ENCODE data around the gene YBX3. TPM values are rescaled to one million over a fixed set of nuclear protein-coding genes. Genes with fewer than 3 reads are reported as not detected.
A peak's percentile ranks its signal among the peaks of the same experiment; 100 is the strongest.

Gene YBX3
- total RNA-seq, 2 experiments from 2014 or later: 35.9 to 37.4 TPM

DNA sequence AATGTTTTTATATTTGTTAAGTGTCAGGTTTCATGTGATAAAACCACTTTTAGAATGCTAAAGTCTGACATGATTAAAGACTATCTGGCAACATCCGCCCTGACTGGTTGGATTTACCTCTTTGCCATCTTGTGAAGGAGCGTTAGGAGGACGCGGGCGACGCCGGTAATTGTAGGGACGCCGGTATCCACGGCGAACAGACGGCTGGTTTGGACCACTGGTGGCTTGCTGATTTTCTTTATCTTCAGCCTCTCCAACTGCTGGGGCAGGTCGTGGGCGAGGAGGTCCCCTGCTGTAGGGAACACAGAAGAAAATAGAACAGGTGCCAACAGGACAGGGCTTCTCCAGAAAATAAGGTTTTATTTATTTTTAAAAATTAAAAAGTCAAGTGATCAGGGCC lies 21.3 kb downstream of the YBX3 start:
- no peaks in the 10 kb centered on the region for H3K36me3 ChIP-seq (ENCODE audit: insufficient read depth, low read length)
- ATAC-seq (ENCODE audit: poor library complexity): no peak
- H3K27ac Mint-ChIP-seq: no peak overlapping the region

GRCh38 chr12:10701131-10701681 lies 21.9 kb downstream of the YBX3 start:
- ATAC-seq (ENCODE audit: poor library complexity): peak; percentile 43
- Histone ChIP-seq H3K4me1 (ENCODE audit: insufficient read depth, low read length) (no peaks in the 10 kb centered on the region), H3K27me3 (ENCODE audit: control insufficient read depth in 1 of 2, insufficient read depth in 2 of 2, low read length in 2 of 2) (no peaks in the 10 kb centered on the region), H3K4me3 (ENCODE audit: low read length) (no peak overlapping the region), H3K9me3 (ENCODE audit: control insufficient read depth in 1 of 2, insufficient read depth in 1 of 2, low read length in 2 of 2) (no peaks in the 10 kb centered on the region), H3K36me3 (ENCODE audit: insufficient read depth, low read length) (no peaks in the 10 kb centered on the region), H3K27ac (ENCODE audit: low read depth in 1 of 2, low read length in 2 of 2) (no peak overlapping the region)
- no peak for TF ChIP-seq CTCF (IDR thresholded peaks at IDR 0.05)
- H3K27me3 Mint-ChIP-seq: no peaks in the 10 kb centered on the region
- POLR2A ChIA-PET: no interaction called here
- peak in 2 of 14 experiments; percentile 4 to 42 for DNase-seq
- H3K36me3 Mint-ChIP-seq (ENCODE audit: low read depth): no peaks in the 10 kb centered on the region
- no peaks in the 10 kb centered on the region for H3K9me3 Mint-ChIP-seq
- H3K4me1 Mint-ChIP-seq (ENCODE audit: low read depth): peaks cover 11% of the 10 kb centered on the region
- no peak overlapping the region for H3K4me3 Mint-ChIP-seq
- CTCF ChIA-PET: no interaction called here
- intact Hi-C loops (cut with DNase I, micrococcal nuclease): no loop called here
- H3K27ac Mint-ChIP-seq: no peak overlapping the region

More for the DNA sequence above, 21.3 kb downstream of the YBX3 start:
- intact Hi-C loops (cut with DNase I, micrococcal nuclease): no loop called here
- H3K9me3 Mint-ChIP-seq: no peaks in the 10 kb centered on the region
- H3K27me3 Mint-ChIP-seq: no peaks in the 10 kb centered on the region
- no peaks in the 10 kb centered on the region for H3K4me1 ChIP-seq (ENCODE audit: insufficient read depth, low read length)
- no peaks in the 10 kb centered on the region for H3K36me3 Mint-ChIP-seq (ENCODE audit: low read depth)
- no peaks in the 10 kb centered on the region for H3K27me3 ChIP-seq (ENCODE audit: control insufficient read depth in 1 of 2, insufficient read depth in 2 of 2, low read length in 2 of 2)
- CTCF ChIA-PET: no interaction called here
- no peak for DNase-seq
- TF ChIP-seq CTCF (IDR thresholded peaks at IDR 0.05): no peak
- peaks cover 11% of the 10 kb centered on the region for H3K4me1 Mint-ChIP-seq (ENCODE audit: low read depth)
- no peaks in the 10 kb centered on the region for H3K9me3 ChIP-seq (ENCODE audit: control insufficient read depth in 1 of 2, insufficient read depth in 1 of 2, low read length in 2 of 2)
- no peak overlapping the region for H3K4me3 ChIP-seq (ENCODE audit: low read length)
- H3K27ac ChIP-seq (ENCODE audit: low read depth in 1 of 2, low read length in 2 of 2): no peak overlapping the region
- POLR2A ChIA-PET: no interaction called here
- H3K4me3 Mint-ChIP-seq: no peak overlapping the region

- TF ChIP-seq CTCF (IDR thresholded peaks at IDR 0.05): no peak
- Histone ChIP-seq H3K27me3 (ENCODE audit: control insufficient read depth in 1 of 2, insufficient read depth in 2 of 2, low read length in 2 of 2) (no peaks in the 10 kb centered on the region), H3K27ac (ENCODE audit: low read depth in 1 of 2, low read length in 2 of 2) (no peak overlapping the region), H3K9me3 (ENCODE audit: control insufficient read depth in 1 of 2, insufficient read depth in 1 of 2, low read length in 2 of 2) (no peaks in the 10 kb centered on the region), H3K4me1 (ENCODE audit: insufficient read depth, low read length) (no peaks in the 10 kb centered on the region), H3K36me3 (ENCODE audit: insufficient read depth, low read length) (no peaks in the 10 kb centered on the region), H3K4me3 (ENCODE audit: low read length) (no peak overlapping the region)
- POLR2A ChIA-PET: interaction anchor here (0.7 kb wide), 1 partner anchor 12 kb away, joined by 4 read pairs; no protein-coding TSS in a partner anchor
- no peak overlapping the region for H3K4me3 Mint-ChIP-seq
- CTCF ChIA-PET: no interaction called here
- peaks cover 11% of the 10 kb centered on the region for H3K4me1 Mint-ChIP-seq (ENCODE audit: low read depth)
- no peak overlapping the region for H3K27ac Mint-ChIP-seq
- DNase-seq (no peak), ATAC-seq (ENCODE audit: poor library complexity) (no peak)
- intact Hi-C loops (cut with DNase I, micrococcal nuclease): no loop called here
- no peaks in the 10 kb centered on the region for H3K36me3 Mint-ChIP-seq (ENCODE audit: low read depth)
- no peaks in the 10 kb centered on the region for H3K9me3 Mint-ChIP-seq
- H3K27me3 Mint-ChIP-seq: no peaks in the 10 kb centered on the region
Observed at GRCh38 chr12:10700581-10700980, 22.5 kb downstream of the YBX3 start.
